Esophagus squamous epithelium (tissue), 4 donors: ENCODE data around the gene AFDN.

Source experiments
- CTCF ChIP-seq, 6 experiments: fragments of 450-650 bp in 4 of 6; fragments of 200-600 bp in 2 of 6; sonication (generic) in 2 of 6; IDR thresholded peaks; one replicate each; pipeline ENCODE4 v1.5.1; 2016 to 2019; ENCODE audit warnings: antibody characterized with exemption in 6 of 6, mild to moderate bottlenecking in 4 of 6, moderate library complexity in 4 of 6
- POLR2A ChIP-seq, 4 donors: fragments of 450-650 bp; IDR thresholded peaks; one replicate each; pipeline ENCODE4 v1.6.1; 2017; ENCODE audit warnings: antibody characterized with exemption in 4 of 4, mild to moderate bottlenecking in 4 of 4, moderate library complexity in 3 of 4

GRCh38 chr6:167996424-167997199, 169.9 kb downstream of the AFDN start:
- TF ChIP-seq POLR2A (IDR thresholded peaks at IDR 0.05) (no peak), CTCF (IDR thresholded peaks at IDR 0.05) (no peak)
